Measurements from ENCODE around the gene RAVER2.
"Not testable (repeated sequence)": the region's sequence is repeated elsewhere in the genome, so short reads cannot be mapped to it uniquely, and the experiment has no call there.

Gene RAVER2

DNA sequence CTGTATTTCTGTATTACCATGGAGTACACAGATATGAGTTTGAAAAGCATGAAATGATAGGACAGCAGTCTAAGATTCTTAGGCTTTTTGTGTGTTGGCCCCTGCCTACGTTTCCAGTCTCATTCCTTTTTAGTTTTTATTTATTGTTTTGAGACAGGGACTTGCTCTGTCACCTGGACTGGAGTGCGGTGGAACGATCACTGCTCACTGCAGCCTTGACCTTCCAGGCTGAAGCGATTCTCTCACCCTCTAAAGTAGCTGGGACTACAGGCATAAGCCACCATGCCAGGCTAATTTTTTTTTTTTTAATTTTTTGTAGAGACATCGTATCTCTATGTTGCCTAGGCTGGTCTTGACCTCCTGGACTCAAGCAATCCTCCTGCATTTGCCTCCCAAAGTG is 3.8 kb downstream of the RAVER2 start:
- DNase-seq: no peak

DNA sequence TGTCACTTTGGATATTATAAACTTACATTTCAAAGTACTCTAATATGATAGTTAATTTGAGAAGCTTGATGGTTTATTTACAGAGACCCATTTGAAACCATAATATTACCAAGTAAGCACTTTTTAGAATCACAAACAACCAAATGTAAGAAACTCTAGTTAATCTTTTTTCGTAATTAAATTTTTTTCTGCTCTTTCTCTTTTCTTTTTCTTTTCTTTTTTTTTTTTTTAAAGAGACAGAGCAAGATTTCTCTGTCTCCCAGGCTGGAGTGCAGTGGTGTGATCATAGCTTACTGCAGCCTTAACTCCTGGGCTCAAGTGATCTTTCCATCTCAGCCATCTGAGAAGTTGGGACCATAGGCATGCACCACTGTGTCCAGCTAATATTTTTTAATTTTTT is 5.2 kb downstream of the RAVER2 start:
- no peak for DNase-seq

DNA sequence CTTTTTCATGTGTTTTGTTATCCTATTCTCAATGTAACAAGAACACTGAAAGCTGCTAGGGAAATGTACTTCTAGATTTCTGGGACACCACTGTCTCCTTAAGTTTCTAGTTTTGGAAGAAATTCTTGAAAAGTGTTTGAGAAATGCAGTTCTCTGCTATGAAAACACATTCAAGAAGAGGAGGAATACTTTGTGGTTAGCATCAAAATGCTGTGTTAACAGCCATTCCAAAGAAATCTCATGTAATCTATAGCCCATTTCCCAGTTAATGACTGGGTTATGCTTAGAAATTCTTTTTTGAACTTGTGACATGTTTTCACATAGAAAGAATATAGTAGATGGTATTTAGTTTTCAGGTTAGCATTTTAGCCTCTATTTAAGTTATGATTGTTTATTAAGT is 6.0 kb downstream of the RAVER2 start:
- DNase-seq: no peak

DNA sequence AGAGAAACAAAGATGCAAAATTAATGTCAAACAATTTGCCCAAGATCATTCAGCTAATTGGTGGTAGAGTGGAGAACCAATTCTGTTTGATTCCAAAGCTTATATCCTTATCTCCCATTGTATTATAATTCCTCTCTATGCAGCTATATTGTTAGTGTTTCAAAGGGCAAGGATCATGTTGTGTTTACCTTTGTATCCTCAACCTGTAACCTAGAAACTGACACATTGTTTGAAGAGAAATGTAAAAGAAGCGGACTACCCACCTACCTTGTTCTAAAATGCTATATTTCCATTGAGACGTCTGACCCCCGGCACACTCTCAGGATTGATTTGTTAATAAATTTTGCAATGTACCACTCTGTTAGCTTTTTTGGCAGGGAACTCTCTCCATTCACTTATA is 9.3 kb downstream of the RAVER2 start:
- DNase-seq: no peak

DNA sequence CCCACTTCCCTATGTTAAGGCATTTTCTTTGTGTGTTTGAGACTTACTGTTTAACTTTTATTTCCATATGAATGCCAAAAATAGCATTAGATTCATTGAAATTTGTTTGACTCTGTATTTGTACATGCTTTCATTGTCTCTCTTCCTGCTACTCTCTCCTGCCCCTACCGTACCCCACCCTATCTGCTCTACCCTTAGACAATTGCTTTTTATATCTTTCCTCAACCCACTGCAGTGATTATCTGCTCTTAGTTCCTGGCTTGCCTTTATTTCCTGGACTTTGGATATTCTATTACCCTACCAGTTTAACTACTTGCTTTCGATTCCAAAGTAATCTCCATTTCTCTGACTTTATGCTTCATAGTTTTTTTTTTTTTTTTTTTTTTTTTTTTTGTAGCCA is 10.5 kb downstream of the RAVER2 start:
- no peak for DNase-seq

DNA sequence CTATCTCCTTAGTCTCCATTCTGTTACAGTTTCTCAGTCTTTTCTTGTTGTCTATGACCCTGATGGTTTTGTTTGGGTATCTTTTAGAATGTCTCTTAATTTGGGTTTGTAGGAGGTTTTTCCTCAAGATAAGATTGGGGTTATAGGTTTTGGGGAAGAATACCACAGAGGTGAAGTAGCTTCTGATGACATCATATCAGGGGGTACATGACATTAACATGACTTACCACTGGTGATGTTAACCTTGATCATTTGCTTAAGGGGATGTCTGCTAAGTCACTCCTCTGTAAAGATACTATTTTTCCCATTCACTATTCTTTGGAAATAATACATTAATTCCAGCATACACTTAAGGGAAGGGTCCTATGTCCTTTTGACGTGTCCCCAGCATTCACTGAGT is 11.9 kb downstream of the RAVER2 start:
- no peak for DNase-seq

DNA sequence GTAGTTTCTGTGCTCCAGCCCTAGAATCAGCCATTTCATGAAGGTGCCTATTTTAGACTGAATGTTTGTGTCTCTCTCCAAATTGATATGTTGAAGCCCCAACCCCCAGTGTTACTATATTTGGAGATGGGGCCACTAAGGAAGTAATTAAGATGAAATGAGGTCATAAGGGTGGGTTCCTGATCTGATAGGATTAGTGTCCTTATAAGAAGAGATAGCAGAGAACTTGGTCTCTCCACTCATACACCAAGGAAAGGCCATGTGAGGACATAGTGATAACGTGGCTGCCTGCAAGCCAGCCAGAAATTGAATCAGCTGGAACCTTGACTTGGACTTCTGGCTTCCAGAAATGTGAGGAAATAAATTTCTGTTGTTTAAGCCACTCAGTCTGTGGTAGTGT is 12.3 kb downstream of the RAVER2 start:
- DNase-seq: no peak

DNA sequence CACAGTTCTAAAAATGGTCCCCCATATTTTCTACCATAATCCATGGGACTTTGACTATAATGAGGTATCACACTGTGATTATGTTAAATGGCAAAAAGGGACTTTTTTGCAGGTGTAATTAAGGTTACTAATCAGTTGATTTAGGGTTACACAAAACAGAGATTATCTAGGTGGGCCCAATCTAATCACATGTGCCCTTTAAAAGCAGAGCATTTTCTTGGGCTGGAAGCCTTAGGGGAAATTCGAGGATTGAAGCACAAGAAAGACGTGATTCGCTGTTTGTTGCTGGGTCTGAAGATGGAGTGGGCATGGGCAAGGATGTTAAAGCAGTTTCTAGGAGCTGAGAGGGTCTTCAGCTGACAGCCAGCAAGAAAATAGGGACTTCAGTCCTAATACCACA is 13.4 kb downstream of the RAVER2 start:
- no peak for DNase-seq

DNA sequence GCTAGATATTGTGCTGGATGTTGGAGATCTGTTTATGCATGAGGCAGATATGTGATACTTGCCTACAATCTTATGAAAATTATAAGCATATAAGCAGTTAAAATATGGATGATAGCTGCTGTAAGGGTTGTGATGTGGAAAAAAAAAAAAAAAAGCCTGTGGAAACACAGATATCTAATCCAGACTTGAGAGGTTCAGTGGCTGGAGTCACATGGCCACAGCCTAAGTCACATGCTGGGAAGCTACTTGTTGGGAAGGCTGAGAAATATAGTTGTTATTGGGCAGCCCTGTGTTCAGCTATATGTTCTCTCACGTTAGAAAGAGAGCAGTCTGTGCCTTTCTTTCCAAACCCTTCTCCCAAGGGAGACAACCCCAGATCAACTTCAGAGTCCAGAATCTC is 15.1 kb downstream of the RAVER2 start:
- no peak for DNase-seq

DNA sequence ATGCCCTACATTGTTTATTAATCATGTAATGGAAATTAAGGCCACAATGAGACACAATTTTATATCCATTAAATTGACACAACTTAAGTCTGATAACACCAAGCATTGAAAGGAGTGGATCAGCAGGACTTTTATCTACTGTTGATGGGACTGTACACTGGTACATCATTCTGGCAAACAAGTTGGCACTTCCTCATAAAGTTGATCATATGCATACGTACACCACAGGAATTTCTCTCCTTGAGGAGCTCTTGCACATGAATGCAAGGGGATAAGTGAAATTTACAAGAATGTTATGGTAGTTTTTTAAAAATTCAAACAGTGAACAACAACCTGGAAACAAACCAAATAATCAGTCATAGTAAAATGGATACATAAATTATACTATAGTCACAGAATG is 20.1 kb downstream of the RAVER2 start:
- no peak for DNase-seq

DNA sequence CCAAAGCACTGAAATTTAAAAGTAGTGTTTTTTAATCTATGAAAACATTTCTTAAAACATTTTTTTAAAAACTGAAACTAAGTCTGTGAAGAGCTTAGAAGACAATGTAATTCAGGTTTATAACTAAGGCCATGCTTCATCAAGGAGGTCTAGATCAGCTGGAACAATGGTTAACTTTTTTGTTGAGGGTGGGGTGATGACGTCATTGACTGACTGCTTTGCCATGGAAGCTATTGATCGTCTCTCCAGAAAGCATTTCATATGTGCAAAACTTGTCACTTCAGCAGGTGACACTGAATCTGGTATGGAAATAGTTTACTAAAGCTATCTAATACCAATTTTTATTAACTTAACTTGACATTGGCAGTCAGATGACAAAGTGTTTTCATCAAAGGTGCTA is 21.0 kb downstream of the RAVER2 start:
- no peak for DNase-seq

DNA sequence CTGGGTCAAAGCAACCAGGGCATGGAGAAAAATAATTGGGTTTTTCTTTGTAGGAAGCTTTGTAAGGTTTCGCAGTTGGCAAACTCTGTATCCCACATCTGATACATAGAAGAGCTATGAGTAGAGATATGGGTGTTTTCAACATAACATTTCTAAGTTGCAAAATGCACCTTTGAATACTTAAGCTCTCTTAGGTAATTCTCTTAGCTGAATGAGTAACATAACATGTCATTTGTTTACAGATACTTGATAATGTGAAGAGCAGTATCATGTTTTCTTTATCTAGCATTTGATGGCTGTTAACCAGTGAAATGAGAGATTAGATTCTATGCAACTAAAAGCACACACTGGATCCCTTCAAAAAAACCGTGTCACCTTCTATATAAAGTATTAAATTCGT is 21.6 kb downstream of the RAVER2 start:
- DNase-seq: no peak

DNA sequence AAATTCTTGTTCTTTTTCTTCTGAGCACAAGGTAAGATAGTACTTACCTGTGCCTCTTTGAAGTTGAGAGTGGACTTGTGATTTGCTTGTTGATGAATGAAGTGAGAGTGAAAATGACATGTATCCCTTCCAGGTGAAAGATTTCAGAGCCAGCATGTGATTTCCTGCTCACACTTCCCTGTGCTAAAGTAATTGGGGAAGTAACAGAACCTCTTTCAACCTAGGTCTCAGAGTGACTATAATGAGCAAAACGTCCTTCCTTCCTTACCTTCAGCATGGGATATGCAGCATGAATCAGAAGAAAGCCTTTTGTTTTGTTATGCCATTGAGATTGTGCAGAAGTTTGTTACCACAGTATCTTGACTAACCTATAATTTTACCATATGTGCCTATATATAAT is 24.6 kb downstream of the RAVER2 start:
- DNase-seq: no peak

DNA sequence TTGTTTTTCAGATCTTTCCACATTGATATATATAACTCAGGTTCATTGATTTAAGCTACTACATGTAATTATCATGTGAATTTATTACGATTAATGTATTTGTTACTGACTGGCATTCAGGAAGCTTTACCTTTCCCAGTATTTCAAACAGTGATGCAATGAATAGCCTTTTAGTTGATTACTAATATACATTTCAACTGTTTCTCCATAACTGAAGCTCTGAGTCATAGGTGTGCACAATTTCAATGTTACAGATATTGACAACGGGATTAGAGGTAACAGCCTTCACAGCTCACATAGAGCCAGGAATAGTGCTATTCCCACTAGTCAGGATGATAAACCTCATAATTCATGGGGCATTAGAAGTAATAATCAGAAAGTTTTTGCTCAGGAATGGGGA is 25.1 kb downstream of the RAVER2 start:
- DNase-seq: no peak

DNA sequence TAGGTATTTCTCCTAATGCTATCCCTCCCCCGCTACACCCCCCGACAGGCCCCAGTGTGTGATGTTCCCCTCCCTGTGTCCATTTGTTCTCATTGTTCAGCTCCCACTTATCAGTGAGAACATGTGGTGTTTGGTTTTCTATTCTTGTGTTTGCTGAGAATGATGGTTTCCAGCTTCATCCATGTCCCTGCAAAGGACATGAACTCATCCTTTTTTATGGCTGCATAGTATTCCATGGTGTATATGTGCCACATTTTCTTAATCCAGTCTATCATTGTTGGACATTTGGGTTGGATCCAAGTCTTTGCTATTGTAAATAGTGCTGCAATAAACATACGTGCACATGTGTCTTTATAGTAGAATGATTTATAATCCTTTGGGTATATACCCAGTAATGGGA is 28.4 kb downstream of the RAVER2 start:
- not testable (repeated sequence) for DNase-seq

DNA sequence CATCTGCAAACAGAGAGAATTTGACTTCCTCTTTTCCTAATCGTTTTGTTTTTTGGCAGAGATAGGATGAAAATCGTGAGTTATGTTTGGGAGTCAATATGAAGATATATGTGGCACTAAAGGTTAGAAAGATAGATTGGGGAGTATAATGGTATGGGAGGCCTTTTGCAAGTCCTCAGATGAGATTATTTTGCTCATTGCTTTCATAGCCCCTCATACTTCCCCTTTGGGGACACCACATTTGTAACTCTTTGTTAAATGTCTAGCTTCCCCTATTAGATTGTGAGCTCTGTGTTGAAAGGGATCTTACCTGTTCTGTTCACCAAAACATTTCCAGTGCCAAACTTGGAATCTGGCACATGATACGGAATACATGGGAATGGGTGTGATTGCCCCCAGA is 30.2 kb downstream of the RAVER2 start:
- no peak for DNase-seq

DNA sequence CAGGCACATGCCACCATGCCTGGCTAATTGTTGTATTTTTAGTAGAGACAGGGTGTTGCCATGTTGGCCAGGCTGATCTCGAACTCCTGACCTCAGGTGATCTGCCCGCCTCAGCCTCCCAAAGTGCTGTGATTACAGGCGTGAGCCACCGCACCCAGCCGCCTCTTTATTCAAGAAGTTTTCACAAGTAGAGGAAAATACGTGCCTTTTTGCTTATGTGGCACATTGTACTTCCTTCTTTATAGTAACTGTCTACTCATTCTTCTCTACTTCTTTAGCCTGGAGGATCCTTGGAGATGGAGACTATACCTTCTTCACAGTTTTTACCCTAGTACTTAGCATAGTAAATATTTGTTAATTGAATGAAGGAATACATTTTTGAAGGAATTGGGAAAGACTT is 37.2 kb downstream of the RAVER2 start:
- not testable (repeated sequence) for DNase-seq

DNA sequence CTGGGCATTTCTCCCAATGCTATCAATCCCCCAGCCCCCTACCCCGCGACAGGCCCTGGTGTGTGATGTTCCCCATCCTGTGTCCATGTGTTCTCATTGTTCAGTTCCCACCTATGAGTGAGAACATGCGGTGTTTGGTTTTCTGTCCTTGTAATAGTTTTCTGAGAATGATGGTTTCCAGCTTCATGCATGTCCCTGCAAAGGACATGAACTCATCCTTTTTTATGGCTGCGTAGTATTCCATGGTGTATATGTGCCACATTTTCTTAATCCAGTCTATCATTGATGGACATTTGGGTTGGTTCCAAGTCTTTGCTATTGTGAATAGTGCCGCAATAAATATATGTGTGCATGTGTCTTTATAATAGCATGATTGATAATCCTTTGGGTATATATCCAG is 38.0 kb downstream of the RAVER2 start:
- DNase-seq: not testable (repeated sequence)

DNA sequence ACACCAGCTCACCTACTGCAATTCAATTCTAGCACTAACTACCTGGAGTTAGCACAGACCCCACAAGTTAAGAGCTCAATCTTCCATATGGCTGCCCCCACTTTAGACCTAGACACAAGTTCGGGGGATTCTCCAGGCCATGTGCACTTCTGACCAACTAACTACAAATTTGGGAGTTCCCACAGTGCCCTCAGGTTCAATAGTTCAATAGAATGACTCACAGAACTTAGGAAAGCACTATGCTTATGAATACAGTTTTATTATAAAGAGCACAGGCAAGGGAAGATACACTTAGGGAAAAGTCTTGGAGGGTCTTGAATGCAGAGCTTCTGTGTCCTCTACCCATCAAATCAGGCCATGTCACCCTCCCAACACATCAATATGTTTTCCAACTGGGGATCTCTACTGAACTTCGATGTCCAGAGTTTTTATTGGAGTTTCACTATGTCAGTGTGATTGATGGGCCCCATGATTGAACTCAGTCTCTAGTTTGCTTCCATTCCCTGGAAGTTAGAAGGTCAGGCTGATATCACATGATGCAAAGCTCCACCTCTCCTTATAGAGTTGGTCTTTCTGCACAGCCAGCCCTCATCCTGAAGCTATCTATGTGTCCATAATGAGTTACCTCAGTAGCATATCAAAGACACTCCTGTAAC is 46.1 kb downstream of the RAVER2 start:
- DNase-seq: no peak

DNA sequence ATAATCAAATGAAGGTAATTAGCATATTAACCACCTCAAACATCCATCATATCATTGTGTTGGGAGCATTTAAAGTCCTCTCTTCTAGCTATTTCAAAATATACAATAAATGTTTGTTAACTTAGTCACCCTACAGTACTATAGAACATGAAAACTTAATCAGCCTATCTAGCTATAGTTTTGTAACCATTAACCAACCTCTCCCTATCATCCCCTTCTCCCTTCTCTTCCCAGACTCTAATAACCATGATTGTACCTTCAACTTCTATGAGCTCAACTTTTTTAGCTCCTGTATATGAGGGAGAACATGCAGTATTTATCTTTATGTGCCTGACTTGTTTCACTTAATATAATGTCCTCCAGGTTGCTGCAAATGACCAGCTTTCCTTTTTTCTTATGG is 54.0 kb downstream of the RAVER2 start:
- DNase-seq: no peak

DNA sequence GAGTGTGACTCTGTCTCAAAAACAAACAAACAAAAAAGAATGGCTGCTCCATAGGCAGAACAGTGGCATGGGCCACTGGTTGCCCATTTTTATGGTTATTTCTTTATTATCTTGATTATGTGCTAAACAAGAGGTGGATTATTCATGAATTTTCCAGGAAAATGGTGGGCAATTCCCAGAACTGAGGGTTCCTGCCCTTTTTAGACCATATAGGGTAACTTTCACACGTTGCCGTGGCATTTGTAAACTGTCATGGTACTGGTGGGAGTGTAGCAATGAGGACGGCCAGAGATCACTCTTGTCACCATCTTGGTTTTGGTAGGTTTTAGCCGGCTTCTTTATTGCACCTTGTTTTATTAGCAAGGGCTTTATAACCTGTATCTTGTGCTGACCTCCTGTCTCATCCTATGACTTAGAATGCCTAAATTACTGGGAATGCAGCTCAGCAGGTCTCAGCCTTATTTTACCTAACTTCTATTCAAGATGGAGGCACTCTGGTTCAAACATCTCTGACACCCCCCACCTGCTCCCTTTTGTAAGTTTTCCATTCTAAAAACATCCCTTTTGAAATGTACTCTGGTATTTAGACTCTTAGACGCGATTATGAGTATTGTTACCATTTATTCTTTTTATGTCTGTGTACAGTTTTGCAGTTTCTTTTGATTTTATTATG is 57.1 kb downstream of the RAVER2 start:
- DNase-seq: no peak

DNA sequence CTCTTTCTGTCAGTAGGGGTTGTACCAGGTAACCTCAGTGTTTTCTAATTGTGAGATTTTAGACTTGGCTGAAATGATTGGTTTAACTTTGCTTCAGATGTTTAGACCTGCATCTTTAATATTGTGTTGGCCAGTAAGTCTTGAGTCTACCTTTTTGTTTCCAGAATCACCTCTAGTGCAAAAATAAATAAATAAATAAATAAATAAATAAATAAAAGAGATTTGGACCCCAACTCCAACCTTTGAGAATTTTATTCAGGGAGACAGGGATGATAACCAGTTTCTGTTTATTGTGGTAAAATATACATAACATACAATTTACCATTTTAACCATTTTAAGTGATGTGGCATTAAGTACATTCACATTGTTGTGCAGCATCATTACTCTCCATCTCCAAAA is 64.4 kb downstream of the RAVER2 start:
- no peak for DNase-seq

DNA sequence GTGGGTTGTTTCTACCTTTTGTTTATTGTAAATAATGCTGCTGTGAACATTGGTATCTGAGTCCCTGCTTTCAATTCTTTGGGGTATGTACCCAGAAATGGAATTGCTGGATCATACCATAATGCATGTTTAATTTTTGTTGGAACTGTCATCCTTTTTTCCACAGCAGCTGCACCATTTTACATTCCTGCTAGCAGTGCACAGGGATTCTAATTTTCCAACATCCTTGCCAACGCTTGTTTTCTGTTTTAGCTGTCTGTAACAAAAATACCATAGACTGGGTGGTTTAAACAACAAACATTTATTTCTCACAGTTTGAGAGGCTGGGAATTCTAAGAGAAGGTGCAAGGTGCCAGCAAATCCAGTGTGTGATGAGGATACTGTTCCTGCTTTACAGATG is 65.1 kb downstream of the RAVER2 start:
- DNase-seq: no peak

DNA sequence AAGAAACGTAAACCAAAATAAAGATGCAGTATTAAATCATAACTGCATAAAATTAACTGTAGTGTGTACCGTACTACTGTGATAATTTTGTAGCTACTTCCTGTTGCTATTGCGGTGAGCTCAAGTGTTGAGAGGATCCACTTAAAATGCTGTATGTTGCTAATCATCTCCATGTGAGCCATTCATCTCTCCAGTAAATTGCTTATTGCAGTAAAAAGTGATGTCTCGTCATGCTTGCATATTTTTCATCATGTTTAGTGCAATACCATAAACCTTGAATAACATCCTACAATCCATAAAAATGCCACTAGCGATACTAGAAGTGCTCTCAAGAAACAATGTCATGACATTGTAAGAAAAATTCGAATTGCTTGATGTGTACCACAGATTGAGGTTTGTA is 66.3 kb downstream of the RAVER2 start:
- no peak for DNase-seq

DNA sequence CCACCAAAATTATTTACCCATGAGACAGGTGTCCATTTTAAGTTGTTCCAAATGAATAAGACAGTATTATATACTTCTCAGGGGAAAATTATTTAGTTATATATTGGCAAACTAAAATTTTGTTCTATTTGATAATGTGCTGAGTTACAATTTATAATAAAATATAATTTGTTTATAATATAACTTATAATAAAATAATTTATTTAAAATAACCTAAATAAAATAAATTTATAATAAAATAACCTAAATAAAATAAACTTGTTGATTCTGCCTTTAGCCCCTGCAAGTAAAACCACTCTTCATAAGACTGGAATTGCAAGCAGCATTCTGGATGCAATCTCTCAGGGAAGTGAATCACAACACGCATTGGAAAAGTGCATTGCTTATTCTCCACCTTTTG is 69.6 kb downstream of the RAVER2 start:
- no peak for DNase-seq

All from EL (cell line).